NK-92 (cell line): ENCODE results near the gene STAT5B.
"Not testable (repeated sequence)": the region's sequence is repeated elsewhere in the genome, so short reads cannot be mapped to it uniquely, and the experiment has no call there.

Experiments
- DNase-seq: peaks from one replicate; lab custom pipeline; 2025; ENCODE audit not compliant: unreplicated experiment; lab: John Stamatoyannopoulos, UW

The STAT5B gene

GRCh38 chr17:42276359-42276608 is at the start of gene STAT5B:
Gene STAT5B (minus strand): TSS chr17:42276391. CDS start chr17:42232127, 44,264 bp downstream.
- no peak for DNase-seq

GRCh38 chr17:42325026-42325425 is 48.8 kb upstream of the STAT5B start:
- no peak for DNase-seq

- no peak for DNase-seq
Measured at GRCh38 chr17:42323268-42323773, 47.1 kb upstream of the STAT5B start.

GRCh38 chr17:42322382-42323267 is 46.4 kb upstream of the STAT5B start:
- DNase-seq: peak; percentile 35

- no peak for DNase-seq
Measured at GRCh38 chr17:42321555-42321954, 45.4 kb upstream of the STAT5B start.

- not testable (repeated sequence) for DNase-seq
Measured at GRCh38 chr17:42317967-42318366, 41.8 kb upstream of the STAT5B start.

- DNase-seq: no peak
Measured at GRCh38 chr17:42317266-42317845, 41.2 kb upstream of the STAT5B start.

- DNase-seq: no peak
Measured at GRCh38 chr17:42316755-42317154, 40.6 kb upstream of the STAT5B start.

GRCh38 chr17:42315402-42316156 is 39.4 kb upstream of the STAT5B start:
- DNase-seq: no peak

GRCh38 chr17:42313773-42314566 is 37.8 kb upstream of the STAT5B start:
- no peak for DNase-seq

GRCh38 chr17:42313389-42313772 is 37.2 kb upstream of the STAT5B start:
- DNase-seq: no peak

GRCh38 chr17:42312285-42313130 is 36.3 kb upstream of the STAT5B start:
- DNase-seq: no peak

GRCh38 chr17:42312035-42312284 is 35.8 kb upstream of the STAT5B start:
- no peak for DNase-seq

- no peak for DNase-seq
Measured at GRCh38 chr17:42311240-42312034, 35.2 kb upstream of the STAT5B start.

- no peak for DNase-seq
Measured at GRCh38 chr17:42310787-42311215, 34.6 kb upstream of the STAT5B start.

- DNase-seq: no peak
Measured at GRCh38 chr17:42309986-42310786, 34.0 kb upstream of the STAT5B start.

- no peak for DNase-seq
Measured at GRCh38 chr17:42309142-42309541, 33.0 kb upstream of the STAT5B start.

- DNase-seq: no peak
Measured at GRCh38 chr17:42308446-42308845, 32.3 kb upstream of the STAT5B start.
